GM23338 (cell line): ENCODE measurements around the gene DENND1B. TPM values are rescaled to one million over a fixed set of nuclear protein-coding genes. Genes with fewer than 3 reads are reported as not detected.
A peak's percentile ranks its signal among the peaks of the same experiment; 100 is the strongest.

Source experiments
- ATAC-seq: fragments of 200-7000 bp; cut with Tn5 transposase; 3 replicates; pipeline ENCODE4 v1.9.1; 2020
- DNase-seq: peaks from one replicate; pipeline ENCODE4 v3.0.0-alpha.2; 2015; ENCODE audit warnings: low spot score
- H2AFZ ChIP-seq: fragments of 200-600 bp; sonication (generic); 2 replicates; pipeline ENCODE4 v1.8.0; 2016; ENCODE audit warnings: antibody characterized with exemption, mild to moderate bottlenecking, moderate library complexity
- H3F3A ChIP-seq: fragments of 200-600 bp; sonication (generic); replicated peaks from 2 replicates; pipeline ENCODE4 v1.8.0; 2017; ENCODE audit warnings: antibody characterized with exemption, mixed run types, low read depth
- H3K27ac ChIP-seq: fragments of 200-600 bp; sonication (generic); 2 replicates; pipeline ENCODE4 v1.6.1; 2016; ENCODE audit warnings: low read depth
- H3K27me3 ChIP-seq: fragments of 200-600 bp; sonication (generic); 2 replicates; pipeline ENCODE4 v1.8.0; 2016; ENCODE audit warnings: mild to moderate bottlenecking, mixed run types, moderate library complexity; ENCODE audit not compliant: insufficient read depth
- H3K36me3 ChIP-seq: fragments of 200-600 bp; sonication (generic); 2 replicates; pipeline ENCODE4 v1.8.0; 2016; ENCODE audit warnings: mild to moderate bottlenecking; ENCODE audit not compliant: insufficient read depth
- H3K4me1 ChIP-seq: fragments of 200-600 bp; sonication (generic); 2 replicates; pipeline ENCODE4 v1.8.0; 2016; ENCODE audit warnings: mild to moderate bottlenecking, moderate library complexity; ENCODE audit not compliant: insufficient read depth
- H3K4me2 ChIP-seq: fragments of 200-600 bp; sonication (generic); 2 replicates; pipeline ENCODE4 v1.7.1; 2017; ENCODE audit warnings: mixed run types
- H3K4me3 ChIP-seq: fragments of 200-600 bp; sonication (generic); 2 replicates; pipeline ENCODE4 v1.6.1; 2016; ENCODE audit warnings: mixed run types
- H3K79me2 ChIP-seq: fragments of 200-600 bp; sonication (generic); replicated peaks from 2 replicates; pipeline ENCODE4 v1.8.0; 2017; ENCODE audit warnings: mild to moderate bottlenecking; ENCODE audit not compliant: insufficient read depth
- H3K9me2 ChIP-seq: fragments of 200-600 bp; sonication (generic); 2 replicates; pipeline ENCODE4 v1.8.0; 2017; ENCODE audit not compliant: insufficient read depth
- H4K20me1 ChIP-seq: fragments of 200-600 bp; sonication (generic); replicated peaks from 2 replicates; pipeline ENCODE4 v1.8.0; 2017; ENCODE audit warnings: mild to moderate bottlenecking; ENCODE audit not compliant: insufficient read depth
- H3K27ac Mint-ChIP-seq: 2 replicates; pipeline ENCODE4 v1.8.0; 2020; ENCODE audit warnings: inconsistent platforms, mild to moderate bottlenecking, moderate library complexity, mixed read lengths
- H3K27me3 Mint-ChIP-seq: 3 replicates; pipeline ENCODE4 v1.8.0; 2022; ENCODE audit warnings: low read depth, mild to moderate bottlenecking, moderate library complexity, mixed read lengths, inconsistent platforms; ENCODE audit not compliant: insufficient read depth, poor library complexity
- H3K36me3 Mint-ChIP-seq: 3 replicates; pipeline ENCODE4 v1.8.0; 2021; ENCODE audit warnings: low read depth, mild to moderate bottlenecking, inconsistent platforms, moderate library complexity, mixed read lengths
- H3K4me1 Mint-ChIP-seq: 3 replicates; pipeline ENCODE4 v1.8.0; 2020; ENCODE audit warnings: mild to moderate bottlenecking, inconsistent platforms, mixed read lengths
- H3K4me3 Mint-ChIP-seq: 3 replicates; pipeline ENCODE4 v1.8.0; 2021; ENCODE audit warnings: moderate library complexity, mild to moderate bottlenecking, inconsistent platforms, mixed read lengths
- H3K9me3 Mint-ChIP-seq: 3 replicates; pipeline ENCODE4 v1.8.0; 2020; ENCODE audit warnings: moderate library complexity, mild to moderate bottlenecking, inconsistent platforms, mixed read lengths
- CREB1 ChIP-seq: fragments of 250-450 bp; sonication (Bioruptor Pico); IDR thresholded peaks from 2 replicates; pipeline ENCODE4 v1.5.0; 2020; ENCODE audit warnings: low read depth, mild to moderate bottlenecking, moderate library complexity
- CTCF ChIP-seq, 2 experiments: fragments of 200-600 bp in 1 of 2; sonication (generic) in 1 of 2; conservative IDR thresholded peaks; 2 replicates each; pipeline versions ENCODE4 v1.5.1 to v1.6.1; 2016 to 2017; ENCODE audit warnings: antibody characterized with exemption in 2 of 2, low read depth in 2 of 2, mild to moderate bottlenecking in 2 of 2, moderate library complexity in 1 of 2
- ETS1 ChIP-seq: IDR thresholded peaks from 2 replicates; pipeline ENCODE4 v1.6.1; 2016; ENCODE audit warnings: antibody characterized with exemption
- EZH2 ChIP-seq: fragments of 200-600 bp; sonication (generic); IDR thresholded peaks from one replicate; pipeline ENCODE4 v1.8.0; 2017; ENCODE audit warnings: antibody characterized with exemption, mild to moderate bottlenecking, low read depth; ENCODE audit not compliant: unreplicated experiment
- JUNB ChIP-seq: IDR thresholded peaks from one replicate; pipeline ENCODE4 v1.6.1; 2016; ENCODE audit warnings: antibody characterized with exemption; ENCODE audit not compliant: unreplicated experiment
- NANOG ChIP-seq: IDR thresholded peaks from 2 replicates; pipeline ENCODE4 v1.6.1; 2016; ENCODE audit warnings: antibody characterized with exemption, borderline replicate concordance
- POLR2AphosphoS5 ChIP-seq: IDR thresholded peaks from 2 replicates; pipeline ENCODE4 v1.6.1; 2016; ENCODE audit warnings: antibody characterized with exemption, low read depth
- STAT1 ChIP-seq: IDR thresholded peaks from one replicate; pipeline ENCODE4 v1.6.1; 2016; ENCODE audit warnings: antibody characterized with exemption; ENCODE audit not compliant: unreplicated experiment
- ZNF114 ChIP-seq: fragments of 250-450 bp; sonication (Bioruptor Pico); IDR thresholded peaks from 2 replicates; pipeline ENCODE4 v1.5.0; 2020; ENCODE audit warnings: mild to moderate bottlenecking, moderate library complexity
- ZNF331 ChIP-seq: fragments of 250-450 bp; sonication (Bioruptor Pico); IDR thresholded peaks from 2 replicates; pipeline ENCODE4 v1.5.0; 2020; ENCODE audit warnings: low read depth, mild to moderate bottlenecking, moderate library complexity
- ZNF462 ChIP-seq: fragments of 250-450 bp; sonication (Bioruptor Pico); IDR thresholded peaks from 2 replicates; pipeline ENCODE4 v1.5.0; 2020; ENCODE audit warnings: mild to moderate bottlenecking, moderate library complexity
- polyA plus RNA-seq: library from polyadenylated mRNA; unstranded; fragments of >200 nt; fragmentation: Nextera tagmentation; extraction: Ambion mirVana; gene quantifications from 2 replicates; pipeline ENCODE4 v1.2.1, GENCODE V29; 2016
- total RNA-seq: library from RNA; depleted of rRNA; stranded (reverse); fragments of >200 nt; shearing (Covaris generic); gene quantifications from 2 replicates; pipeline ENCODE4 v1.2.3, GENCODE V29; 2014

DENND1B gene
- total and polyA plus RNA-seq, 2 experiments from 2014 or later: 4.3 to 5.2 TPM

GRCh38 chr1:197464044-197464443 is 311.2 kb downstream of the DENND1B start:
- Histone ChIP-seq H3K4me3 (no peak overlapping the region), H3K4me1 (peaks cover 23% of the 10 kb centered on the region), H2AFZ (peak overlapping the region; percentile 29; the same call in 1 of the 2 replicates), H3K4me2 (no peak overlapping the region), H4K20me1 (no peaks in the 10 kb centered on the region), H3K79me2 (no peaks in the 10 kb centered on the region), H3F3A (no peaks in the 10 kb centered on the region), H3K9me2 (0 out of 2 replicates have a peak, but pooled peaks cover 5% of the 10 kb centered on the region), H3K27ac (no peak overlapping the region), H3K27me3 (no peaks in the 10 kb centered on the region), H3K36me3 (no peaks in the 10 kb centered on the region)
- Mint-ChIP-seq H3K9me3 (no peaks in the 10 kb centered on the region), H3K4me3 (no peak overlapping the region), H3K27ac (peak overlapping the region; percentile 67), H3K36me3 (no peaks in the 10 kb centered on the region), H3K4me1 (peaks cover 36% of the 10 kb centered on the region), H3K27me3 (no peaks in the 10 kb centered on the region)
- TF ChIP-seq ETS1: no peak
- TF ChIP-seq POLR2AphosphoS5: no peak
- DNase-seq (peak; percentile 37), ATAC-seq (peak; percentile 45; the same call in 2 of the 3 replicates)

- no peaks in the 10 kb centered on the region for H3K9me3 Mint-ChIP-seq
- H3F3A ChIP-seq: no peaks in the 10 kb centered on the region
- H3K36me3 Mint-ChIP-seq: no peaks in the 10 kb centered on the region
- H3K36me3 ChIP-seq: no peaks in the 10 kb centered on the region
- H3K27ac Mint-ChIP-seq: 0 out of 2 replicates have a peak overlapping the region, but pooled peaks have one; percentile 22
- ATAC-seq (no peak), DNase-seq (no peak)
- no peaks in the 10 kb centered on the region for H3K79me2 ChIP-seq
- 0 out of 2 replicates have a peak overlapping the region, but pooled peaks have one; percentile 4 for H2AFZ ChIP-seq
- H3K4me1 Mint-ChIP-seq: peaks cover 28% of the 10 kb centered on the region
- no peak overlapping the region; the same call in 1 of the 2 replicates for H3K4me2 ChIP-seq
- no peaks in the 10 kb centered on the region for H3K27me3 ChIP-seq
- H4K20me1 ChIP-seq: no peaks in the 10 kb centered on the region
- H3K27me3 Mint-ChIP-seq: no peaks in the 10 kb centered on the region
- no peak overlapping the region for H3K27ac ChIP-seq
- H3K9me2 ChIP-seq: 0 out of 2 replicates have a peak, but pooled peaks cover 5% of the 10 kb centered on the region
- H3K4me3 ChIP-seq: no peak overlapping the region
- H3K4me3 Mint-ChIP-seq: no peak overlapping the region
- peaks cover 21% of the 10 kb centered on the region for H3K4me1 ChIP-seq
- TF ChIP-seq JUNB (no peak), STAT1 (no peak), POLR2AphosphoS5 (no peak), ZNF331 (no peak), ZNF114 (no peak), NANOG (no peak), ZNF462 (CRISPR knock-in tag) (no peak), ETS1 (no peak), CREB1 (CRISPR knock-in tag) (no peak), EZH2 (no peak), CTCF (conservative IDR thresholded peaks at IDR 0.05; ENCODE audit: low read depth in 2 of 2) (no peak)
These were observed 312.1 kb downstream of the DENND1B start for GRCh38 chr1:197463142-197463541.
